ENCODE data around the gene ITIH5. TPM values are rescaled to one million over a fixed set of nuclear protein-coding genes. Genes with fewer than 3 reads are reported as not detected.

ITIH5 gene
- polyA plus RNA-seq, 3 donors, result not detected

DNA sequence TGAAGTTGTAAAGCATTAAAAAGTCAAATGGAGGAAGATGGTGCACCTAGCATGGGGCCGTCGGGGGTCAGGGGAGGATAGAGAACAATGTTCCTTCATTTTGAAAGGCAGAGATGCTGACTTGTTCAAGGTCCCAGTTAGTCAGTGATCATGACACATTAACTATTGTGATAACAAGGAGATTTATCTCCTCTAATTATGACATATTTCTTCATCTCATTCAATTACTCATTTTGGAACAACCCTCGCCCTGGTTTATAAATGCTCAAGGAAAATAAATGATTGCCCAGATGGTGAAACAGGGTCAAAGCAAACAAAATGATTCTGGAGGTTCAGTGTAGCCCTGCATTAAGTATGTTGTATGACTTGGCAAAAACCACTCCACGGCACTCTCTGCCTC, 106.2 kb downstream of the ITIH5 start:
- Mint-ChIP-seq H3K4me1 (no peaks in the 10 kb centered on the region), H3K36me3 (no peaks in the 10 kb centered on the region), H3K27me3 (ENCODE audit: low read depth in 3 of 3) (peaks cover 1 to 8% (median 5%) of the 10 kb centered on the region in 3 donors), H3K9me3 (no peaks in the 10 kb centered on the region), H3K27ac (peak overlapping the region in 1 of 7 donors; percentile 61), H3K4me3 (no peak overlapping the region)
- Histone ChIP-seq H3K79me2 (ENCODE audit: insufficient read depth, low read length) (no peaks in the 10 kb centered on the region), H3K4me3 (replicated peaks in 1 of 3; ENCODE audit: low read depth in 2 of 3, low read length in 3 of 3) (no peak overlapping the region), H3K27ac (ENCODE audit: low read depth in 1 of 2, low read length in 2 of 2) (no peak overlapping the region), H3K9me3 (replicated peaks in 1 of 2; ENCODE audit: control insufficient read depth in 1 of 2, insufficient read depth in 1 of 2, low read length in 2 of 2) (no peaks in the 10 kb centered on the region), H3K36me3 (replicated peaks in 1 of 2; ENCODE audit: control insufficient read depth in 1 of 2, insufficient read depth in 2 of 2, low read length in 2 of 2) (no peaks in the 10 kb centered on the region), H3K9ac (ENCODE audit: insufficient read depth, low read length, poor library complexity, severe bottlenecking) (no peak overlapping the region), H3K27me3 (ENCODE audit: control insufficient read depth in 2 of 2, insufficient read depth in 2 of 2, low read length in 2 of 2) (no peaks in the 10 kb centered on the region), H3K4me1 (ENCODE audit: control insufficient read depth in 1 of 2, insufficient read depth in 2 of 2, low read length in 2 of 2) (no peaks in the 10 kb centered on the region), H3K4me2 (replicated peaks; ENCODE audit: extremely low read depth, low read length, poor library complexity, severe bottlenecking) (no peak overlapping the region), H2AFZ (ENCODE audit: insufficient read depth, low read depth, low read length, poor library complexity, severe bottlenecking) (no peak overlapping the region), H4K20me1 (ENCODE audit: insufficient read depth, low read length) (no peaks in the 10 kb centered on the region)
- WGBS (ENCODE audit: insufficient coverage), result no CpG with 5 or more reads among the region's 4 CpGs
- no peak for DNase-seq
- TF ChIP-seq, protein P1, sequence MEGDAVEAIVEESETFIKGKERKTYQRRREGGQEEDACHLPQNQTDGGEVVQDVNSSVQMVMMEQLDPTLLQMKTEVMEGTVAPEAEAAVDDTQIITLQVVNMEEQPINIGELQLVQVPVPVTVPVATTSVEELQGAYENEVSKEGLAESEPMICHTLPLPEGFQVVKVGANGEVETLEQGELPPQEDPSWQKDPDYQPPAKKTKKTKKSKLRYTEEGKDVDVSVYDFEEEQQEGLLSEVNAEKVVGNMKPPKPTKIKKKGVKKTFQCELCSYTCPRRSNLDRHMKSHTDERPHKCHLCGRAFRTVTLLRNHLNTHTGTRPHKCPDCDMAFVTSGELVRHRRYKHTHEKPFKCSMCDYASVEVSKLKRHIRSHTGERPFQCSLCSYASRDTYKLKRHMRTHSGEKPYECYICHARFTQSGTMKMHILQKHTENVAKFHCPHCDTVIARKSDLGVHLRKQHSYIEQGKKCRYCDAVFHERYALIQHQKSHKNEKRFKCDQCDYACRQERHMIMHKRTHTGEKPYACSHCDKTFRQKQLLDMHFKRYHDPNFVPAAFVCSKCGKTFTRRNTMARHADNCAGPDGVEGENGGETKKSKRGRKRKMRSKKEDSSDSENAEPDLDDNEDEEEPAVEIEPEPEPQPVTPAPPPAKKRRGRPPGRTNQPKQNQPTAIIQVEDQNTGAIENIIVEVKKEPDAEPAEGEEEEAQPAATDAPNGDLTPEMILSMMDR (IDR thresholded peaks at IDR 0.05), result no peak
- intact Hi-C loops (cut with micrococcal nuclease), result no loop called here

DNA sequence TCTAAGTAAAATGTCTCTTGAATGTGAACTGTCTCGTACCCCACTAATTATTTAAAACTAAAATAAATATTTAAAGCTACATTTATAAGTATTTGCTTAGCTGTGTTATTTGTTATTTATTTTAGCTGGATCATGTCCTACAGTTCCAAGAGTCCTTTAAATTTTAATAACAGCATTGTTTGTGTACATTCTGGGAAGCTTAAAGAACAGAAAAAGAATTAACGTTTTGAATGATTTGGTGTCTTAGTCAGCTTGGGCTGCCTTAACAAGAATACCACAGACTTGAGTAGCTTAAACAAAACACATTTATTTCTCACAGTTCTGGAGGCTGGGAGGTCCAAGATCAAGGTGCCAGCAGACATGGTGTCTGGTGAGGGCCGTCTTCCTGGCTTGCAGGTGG, 107.4 kb downstream of the ITIH5 start:
- Histone ChIP-seq H3K4me2 (replicated peaks; ENCODE audit: extremely low read depth, low read length, poor library complexity, severe bottlenecking) (no peak overlapping the region), H3K9ac (ENCODE audit: insufficient read depth, low read length, poor library complexity, severe bottlenecking) (no peak overlapping the region), H3K4me3 (replicated peaks in 1 of 3; ENCODE audit: low read depth in 2 of 3, low read length in 3 of 3) (no peak overlapping the region), H3K79me2 (ENCODE audit: insufficient read depth, low read length) (no peaks in the 10 kb centered on the region), H3K9me3 (replicated peaks in 1 of 2; ENCODE audit: control insufficient read depth in 1 of 2, insufficient read depth in 1 of 2, low read length in 2 of 2) (no peaks in the 10 kb centered on the region), H2AFZ (ENCODE audit: insufficient read depth, low read depth, low read length, poor library complexity, severe bottlenecking) (no peak overlapping the region), H3K27ac (ENCODE audit: low read depth in 1 of 2, low read length in 2 of 2) (no peak overlapping the region), H4K20me1 (ENCODE audit: insufficient read depth, low read length) (no peaks in the 10 kb centered on the region), H3K36me3 (replicated peaks in 1 of 2; ENCODE audit: control insufficient read depth in 1 of 2, insufficient read depth in 2 of 2, low read length in 2 of 2) (no peaks in the 10 kb centered on the region), H3K27me3 (ENCODE audit: control insufficient read depth in 2 of 2, insufficient read depth in 2 of 2, low read length in 2 of 2) (no peaks in the 10 kb centered on the region), H3K4me1 (ENCODE audit: control insufficient read depth in 1 of 2, insufficient read depth in 2 of 2, low read length in 2 of 2) (no peaks in the 10 kb centered on the region)
- no CpG with 5 or more reads among the region's 3 CpGs for WGBS (ENCODE audit: insufficient coverage)
- peaks cover 1 to 8% (median 5%) of the 10 kb centered on the region in 3 donors for H3K27me3 Mint-ChIP-seq (ENCODE audit: low read depth in 3 of 3)
- no peaks in the 10 kb centered on the region for H3K4me1 Mint-ChIP-seq
- DNase-seq, result no peak
- no peaks in the 10 kb centered on the region for H3K36me3 Mint-ChIP-seq
- H3K27ac Mint-ChIP-seq, result no peak overlapping the region
- H3K9me3 Mint-ChIP-seq, result no peaks in the 10 kb centered on the region
- no peak overlapping the region for H3K4me3 Mint-ChIP-seq
- TF ChIP-seq, protein P1 (IDR thresholded peaks at IDR 0.05), result no peak
- intact Hi-C loops (cut with micrococcal nuclease), result no loop called here
